Mesodermal cell (in vitro differentiated cells): ENCODE results near the gene CFAP53.
A peak's percentile ranks its signal among the peaks of the same experiment; 100 is the strongest.

Source experiments
- H3K27ac ChIP-seq: 2 replicates; pipeline ENCODE4 v1.7.0; 2013; ENCODE audit warnings: mild to moderate bottlenecking, low read depth, low read length, moderate library complexity; ENCODE audit not compliant: severe bottlenecking
- H3K36me3 ChIP-seq: 2 replicates; pipeline ENCODE4 v1.7.1; 2013; ENCODE audit warnings: mild to moderate bottlenecking, low read length, moderate library complexity; ENCODE audit not compliant: control insufficient read depth, insufficient read depth
- H3K4me1 ChIP-seq: one replicate; pipeline ENCODE4 v1.7.1; 2013; ENCODE audit warnings: mild to moderate bottlenecking, low read length; ENCODE audit not compliant: insufficient read depth, control insufficient read depth, poor library complexity, severe bottlenecking
- H3K4me3 ChIP-seq: 2 replicates; pipeline ENCODE4 v1.7.0; 2013; ENCODE audit warnings: low read length, control low read depth, mild to moderate bottlenecking; ENCODE audit not compliant: insufficient read depth, poor library complexity, severe bottlenecking; ENCODE audit errors: extremely low read depth
- H3K9me3 ChIP-seq: 2 replicates; pipeline ENCODE4 v1.7.1; 2013; ENCODE audit warnings: mild to moderate bottlenecking, low read length, moderate library complexity; ENCODE audit not compliant: control insufficient read depth
- WGBS, 2 experiments: methylation state at CpG; one replicate each; pipeline ENCODE4 v1.1.5; 2013; ENCODE audit warnings: missing lambda C conversion rate in 2 of 2; ENCODE audit not compliant: insufficient coverage in 2 of 2; 5-methylcytosine and 5-hydroxymethylcytosine counted together

The CFAP53 gene

DNA sequence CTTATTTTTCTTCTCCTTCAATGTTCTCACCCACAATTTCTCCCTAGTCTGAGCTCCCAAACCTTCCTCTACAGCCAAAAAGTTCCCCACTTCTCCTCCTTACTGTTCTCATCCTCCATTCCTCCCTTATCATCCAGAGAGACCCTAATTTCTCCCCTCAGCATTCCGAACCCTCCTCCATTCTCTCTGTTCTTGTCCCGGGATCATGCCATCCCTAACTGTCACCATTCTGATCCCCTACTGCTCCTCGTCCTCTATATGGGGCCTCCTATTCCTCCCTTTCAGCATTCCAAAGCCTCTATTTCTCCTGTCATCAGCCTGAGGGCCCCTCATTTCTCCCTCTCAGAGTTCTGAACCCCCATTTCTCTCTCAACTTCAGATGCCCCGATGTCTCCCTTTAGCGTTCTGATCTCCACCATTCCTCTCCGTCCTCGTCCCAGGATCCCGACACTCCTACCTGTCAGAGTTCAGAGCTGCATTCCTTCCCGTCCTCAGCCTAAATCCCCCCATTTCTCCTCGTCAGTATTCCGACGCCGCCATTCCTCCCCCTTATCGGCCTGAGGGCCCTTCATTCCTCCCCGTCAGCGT lies 14.5 kb upstream of the CFAP53 start:
- Histone ChIP-seq H3K4me3 (peak overlapping the region; percentile 96), H3K9me3 (no peaks in the 10 kb centered on the region), H3K36me3 (peaks cover 79% of the 10 kb centered on the region), H3K4me1 (peaks cover 6% of the 10 kb centered on the region), H3K27ac (peak overlapping the region; percentile 88)
- WGBS, 2 experiments: 2 to 3% methylated on average over 16 of the region's 16 CpGs

DNA sequence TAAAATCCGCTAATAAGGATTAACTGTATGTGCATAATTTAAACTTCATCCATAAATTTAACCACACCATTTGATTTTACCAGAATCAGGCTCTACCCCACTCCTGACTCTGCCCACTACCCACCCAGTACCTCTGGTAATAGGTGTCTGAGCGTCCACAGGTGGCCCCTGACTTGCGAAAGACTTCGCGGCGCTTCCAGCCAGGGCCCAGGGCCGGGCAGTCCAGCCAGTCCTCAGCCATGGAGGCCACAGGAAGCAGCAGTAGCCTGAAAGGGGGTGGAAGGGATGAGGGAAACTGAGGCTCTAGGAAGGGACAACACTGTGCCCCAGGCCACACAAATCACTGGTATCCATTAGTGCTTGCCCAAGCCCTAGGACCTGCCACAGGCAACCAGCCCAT lies 13.5 kb upstream of the CFAP53 start:
- Histone ChIP-seq H3K4me3 (no peak overlapping the region), H3K36me3 (peaks cover 79% of the 10 kb centered on the region), H3K9me3 (no peaks in the 10 kb centered on the region), H3K4me1 (peaks cover 6% of the 10 kb centered on the region), H3K27ac (no peak overlapping the region)
- WGBS, 2 experiments: 80 to 98% methylated on average over 2 to 5 of the region's 7 CpGs

DNA sequence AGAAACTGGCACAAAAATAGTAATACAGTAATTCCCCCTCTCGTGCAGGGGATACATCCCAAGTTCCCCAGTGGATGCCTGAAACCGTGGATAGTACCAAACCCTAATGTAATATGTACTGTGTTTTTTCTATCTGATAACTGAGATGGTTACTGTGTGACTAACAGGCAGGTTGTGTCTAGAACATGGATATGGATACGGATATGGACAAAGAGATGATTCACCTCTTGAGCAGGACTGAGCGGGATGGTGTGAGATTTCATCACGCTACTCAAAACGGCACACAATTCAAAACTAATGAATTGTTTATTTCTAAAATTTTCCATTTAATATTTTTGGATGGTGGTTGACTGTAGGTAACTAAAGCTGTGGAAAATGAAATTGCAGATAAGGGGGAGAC lies 11.6 kb upstream of the CFAP53 start:
- H3K4me1 ChIP-seq: peaks cover 6% of the 10 kb centered on the region
- H3K36me3 ChIP-seq: peaks cover 78% of the 10 kb centered on the region
- H3K4me3 ChIP-seq: no peak overlapping the region
- no peaks in the 10 kb centered on the region for H3K9me3 ChIP-seq
- 83 to 100% methylated on average over 1 of the region's 6 CpGs for WGBS, 2 experiments
- H3K27ac ChIP-seq: no peak overlapping the region

DNA sequence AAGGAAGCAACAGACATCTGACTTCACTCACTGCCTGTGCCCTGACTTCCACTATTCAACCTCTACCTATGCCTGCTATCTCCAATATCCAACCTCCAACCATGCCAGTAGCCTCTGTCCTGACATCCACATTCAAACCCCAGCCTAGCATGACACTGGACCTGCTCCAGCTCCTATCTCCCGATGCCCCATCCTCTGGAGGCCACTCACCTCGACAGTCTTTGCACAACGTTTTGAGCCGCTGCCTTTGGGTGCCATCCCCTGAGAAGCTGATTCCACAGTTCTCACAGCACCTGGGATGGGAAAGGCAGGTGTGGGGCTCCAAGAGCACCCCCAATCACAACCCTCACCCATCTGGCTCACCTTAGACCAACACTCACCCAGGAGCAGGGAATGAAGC lies 10.2 kb upstream of the CFAP53 start:
- 98 to 100% methylated on average over 4 of the region's 4 CpGs for WGBS, 2 experiments
- Histone ChIP-seq H3K4me3 (no peak overlapping the region), H3K27ac (no peak overlapping the region), H3K9me3 (no peaks in the 10 kb centered on the region), H3K36me3 (peaks cover 82% of the 10 kb centered on the region), H3K4me1 (peaks cover 6% of the 10 kb centered on the region)

DNA sequence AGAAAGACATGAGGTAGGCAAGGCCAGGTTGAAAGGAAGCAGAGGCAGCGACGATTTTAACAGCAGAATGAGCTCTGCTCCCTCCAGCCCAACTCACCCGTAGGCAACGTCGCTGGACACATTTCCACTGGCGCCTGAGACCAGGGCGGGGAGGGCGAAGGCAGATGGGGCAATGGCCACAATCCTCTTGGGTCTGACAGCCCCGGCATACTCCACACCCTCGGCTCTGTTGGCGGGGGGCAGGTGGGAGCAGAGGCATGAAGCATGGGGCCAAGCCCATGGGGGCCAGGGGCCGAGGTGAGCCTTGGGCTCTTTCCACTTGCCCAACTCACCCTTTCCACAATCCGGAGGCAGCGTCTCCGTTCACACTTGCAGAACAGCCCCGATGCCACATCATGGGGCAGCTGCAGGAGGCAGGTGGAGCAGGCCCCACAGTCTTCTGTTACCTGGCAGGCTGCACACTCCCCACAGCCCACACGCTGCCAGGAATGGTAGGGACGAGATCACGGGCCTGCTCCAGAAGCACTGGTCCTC lies 9.3 kb upstream of the CFAP53 start:
- 95 to 97% methylated on average over 16 to 17 of the region's 19 CpGs for whole genome bisulfite sequencing, 2 experiments
- Histone ChIP-seq H3K4me3 (no peak overlapping the region), H3K4me1 (peaks cover 6% of the 10 kb centered on the region), H3K27ac (no peak overlapping the region), H3K36me3 (peaks cover 91% of the 10 kb centered on the region), H3K9me3 (no peaks in the 10 kb centered on the region)

- H3K4me1 ChIP-seq: peaks cover 4% of the 10 kb centered on the region
- H3K36me3 ChIP-seq: peaks cover 94% of the 10 kb centered on the region
- WGBS, 2 experiments: 91 to 98% methylated on average over 7 to 8 of the region's 10 CpGs
- H3K27ac ChIP-seq: no peak overlapping the region
- H3K9me3 ChIP-seq: no peaks in the 10 kb centered on the region
- H3K4me3 ChIP-seq: no peak overlapping the region
These were observed 8.6 kb upstream of the CFAP53 start for GRCh38 chr18:50274941-50275340.

GRCh38 chr18:50274044-50274442 lies 7.7 kb upstream of the CFAP53 start:
- 95 to 98% methylated on average over 13 to 16 of the region's 17 CpGs for WGBS, 2 experiments
- H3K36me3 ChIP-seq: peaks cover 94% of the 10 kb centered on the region
- H3K4me1 ChIP-seq: peaks cover 3% of the 10 kb centered on the region
- H3K4me3 ChIP-seq: no peak overlapping the region
- H3K9me3 ChIP-seq: no peaks in the 10 kb centered on the region
- no peak overlapping the region for H3K27ac ChIP-seq

GRCh38 chr18:50273203-50274043 lies 7.1 kb upstream of the CFAP53 start:
- no peak overlapping the region for H3K4me3 ChIP-seq
- no peaks in the 10 kb centered on the region for H3K9me3 ChIP-seq
- no peak overlapping the region for H3K27ac ChIP-seq
- H3K36me3 ChIP-seq: peaks cover 95% of the 10 kb centered on the region
- H3K4me1 ChIP-seq: no peaks in the 10 kb centered on the region
- whole genome bisulfite sequencing, 2 experiments: 95% methylated on average over 15 to 22 of the region's 23 CpGs

DNA sequence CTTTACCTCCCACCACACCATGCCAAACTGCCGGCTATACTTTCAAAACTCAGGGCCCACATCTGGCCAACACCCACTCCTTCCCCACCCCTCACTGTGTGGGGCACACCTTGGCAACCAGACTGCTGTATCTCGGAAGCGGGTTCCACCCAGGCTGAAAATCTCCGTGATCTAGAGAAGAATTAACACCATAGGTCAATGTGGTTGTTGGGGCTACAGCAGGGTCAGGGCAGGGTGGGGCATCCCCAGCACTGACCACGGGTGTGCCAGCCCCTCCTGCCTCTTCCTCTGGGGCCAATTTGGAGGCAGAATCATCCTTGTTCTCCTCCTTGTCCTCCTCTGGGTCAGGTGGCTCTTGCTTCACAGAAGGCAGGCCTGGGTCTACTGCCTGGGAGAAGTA lies 6.3 kb upstream of the CFAP53 start:
- no peak overlapping the region for H3K4me3 ChIP-seq
- H3K27ac ChIP-seq: no peak overlapping the region
- no peaks in the 10 kb centered on the region for H3K4me1 ChIP-seq
- H3K36me3 ChIP-seq: peaks cover 94% of the 10 kb centered on the region
- 84 to 100% methylated on average over 3 to 4 of the region's 5 CpGs for WGBS, 2 experiments
- H3K9me3 ChIP-seq: no peaks in the 10 kb centered on the region

DNA sequence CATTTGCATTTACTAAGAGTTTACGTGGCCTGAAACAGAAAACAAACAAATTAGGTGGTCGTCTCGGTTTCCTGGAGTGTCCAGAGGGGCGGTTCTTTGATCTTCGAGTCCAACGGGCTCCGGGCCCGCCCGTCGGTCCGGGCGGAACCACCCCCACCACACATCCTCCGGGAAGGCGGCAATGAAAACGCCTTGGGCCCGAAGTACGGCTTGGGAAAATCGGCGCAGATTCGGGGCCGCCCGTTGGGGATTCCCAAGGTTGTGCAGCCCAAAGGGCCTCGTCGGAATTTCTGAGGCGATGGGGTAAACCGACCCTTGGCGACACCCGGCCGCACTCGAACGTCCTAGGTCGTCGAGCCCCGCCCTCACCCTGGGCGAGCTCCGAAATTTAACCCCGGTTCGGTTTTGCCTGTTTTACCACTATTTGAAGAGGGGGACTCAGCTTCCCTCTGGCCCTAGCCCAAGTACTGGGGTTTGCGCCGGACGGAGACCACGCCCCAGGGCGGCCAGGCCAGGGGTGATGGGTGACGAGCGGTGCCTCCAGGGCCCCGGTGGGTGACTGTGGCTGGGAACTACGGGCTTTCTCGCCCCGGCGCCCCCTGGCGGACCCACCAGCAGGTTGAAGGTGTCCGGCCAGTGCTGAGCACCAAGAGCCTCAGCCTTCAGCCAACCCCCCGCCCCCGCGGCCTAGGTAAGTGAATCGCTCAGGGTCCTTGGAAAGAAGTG lies 1.9 kb upstream of the CFAP53 start:
- 83 to 93% methylated on average over 37 to 49 of the region's 56 CpGs for WGBS, 2 experiments
- Histone ChIP-seq H3K36me3 (peaks cover 61% of the 10 kb centered on the region), H3K4me3 (no peak overlapping the region), H3K27ac (no peak overlapping the region), H3K9me3 (no peaks in the 10 kb centered on the region), H3K4me1 (no peaks in the 10 kb centered on the region)
